CD14-positive monocyte (primary cell): Measurements from ENCODE around the gene ITGB3BP. TPM values are rescaled to one million over a fixed set of nuclear protein-coding genes. Genes with fewer than 3 reads are reported as not detected.

Experiments
- DNase-seq, 3 donors: peaks; one replicate each; pipeline ENCODE4 v3.0.0-alpha.2; 2011 to 2022
- H2AFZ ChIP-seq: 2 replicates; pipeline ENCODE4 v1.6.0; 2012; ENCODE audit warnings: mild to moderate bottlenecking, low read depth, low read length, inconsistent platforms; ENCODE audit not compliant: insufficient read depth, poor library complexity, severe bottlenecking
- H3K27ac ChIP-seq, 2 donors: 1 replicate in 1 of 2; 2 replicates in 1 of 2; pipeline ENCODE4 v1.5.1; 2012 to 2013; ENCODE audit warnings: low read length in 2 of 2, control low read depth in 1 of 2, inconsistent platforms in 1 of 2, low read depth in 1 of 2, mild to moderate bottlenecking in 1 of 2
- H3K27me3 ChIP-seq, 2 donors: one replicate each; pipeline versions ENCODE4 v1.6.0 to v1.6.1; 2011 to 2013; ENCODE audit warnings: low read length in 2 of 2; ENCODE audit not compliant: control insufficient read depth in 2 of 2, insufficient read depth in 2 of 2
- H3K36me3 ChIP-seq, 2 donors: replicated peaks in 1 of 2; 1 replicate in 1 of 2; 2 replicates in 1 of 2; pipeline versions ENCODE4 v1.5.1 to v1.6.1; 2012 to 2013; ENCODE audit warnings: low read length in 2 of 2, control low read depth in 1 of 2, inconsistent platforms in 1 of 2, mild to moderate bottlenecking in 1 of 2; ENCODE audit not compliant: insufficient read depth in 2 of 2, control insufficient read depth in 1 of 2
- H3K4me1 ChIP-seq, 2 donors: 1 replicate in 1 of 2; 2 replicates in 1 of 2; pipeline versions ENCODE4 v1.5.1 to v1.6.1; 2012 to 2013; ENCODE audit warnings: low read length in 2 of 2, control low read depth in 1 of 2, inconsistent platforms in 1 of 2, mild to moderate bottlenecking in 1 of 2, moderate library complexity in 1 of 2; ENCODE audit not compliant: insufficient read depth in 2 of 2, control insufficient read depth in 1 of 2
- H3K4me2 ChIP-seq: replicated peaks from 2 replicates; pipeline ENCODE3; 2012; ENCODE audit warnings: low read length, moderate library complexity, mild to moderate bottlenecking; ENCODE audit not compliant: poor library complexity, severe bottlenecking; ENCODE audit errors: extremely low read depth
- H3K4me3 ChIP-seq, 3 experiments: fragments of 200-600 bp in 1 of 3; sonication (generic) in 1 of 3; replicated peaks in 1 of 3; 1 replicate in 2 of 3; 2 replicates in 1 of 3; pipeline ENCODE4 v1.5.1; 2011 to 2013; ENCODE audit warnings: low read length in 3 of 3, mild to moderate bottlenecking in 3 of 3, control low read depth in 2 of 3, low read depth in 2 of 3, inconsistent platforms in 1 of 3, moderate library complexity in 1 of 3
- H3K79me2 ChIP-seq: 2 replicates; pipeline ENCODE4 v1.6.0; 2012; ENCODE audit warnings: mild to moderate bottlenecking, control low read depth, inconsistent platforms, low read length, moderate library complexity; ENCODE audit not compliant: insufficient read depth
- H3K9ac ChIP-seq: 2 replicates; pipeline ENCODE4 v1.6.0; 2017; ENCODE audit warnings: low read length, mild to moderate bottlenecking; ENCODE audit not compliant: insufficient read depth, poor library complexity, severe bottlenecking
- H3K9me3 ChIP-seq, 2 donors: replicated peaks in 1 of 2; 1 replicate in 1 of 2; 2 replicates in 1 of 2; pipeline versions ENCODE4 v1.5.1 to v1.6.1; 2012 to 2013; ENCODE audit warnings: low read length in 2 of 2, control low read depth in 1 of 2; ENCODE audit not compliant: control insufficient read depth in 1 of 2, insufficient read depth in 1 of 2
- H4K20me1 ChIP-seq: 2 replicates; pipeline ENCODE4 v1.6.0; 2012; ENCODE audit warnings: mild to moderate bottlenecking, low read length, control low read depth, moderate library complexity; ENCODE audit not compliant: insufficient read depth
- H3K27ac Mint-ChIP-seq, 7 donors: one replicate each; pipeline ENCODE4 v1.8.0; 2020; ENCODE audit warnings: mild to moderate bottlenecking in 7 of 7, mixed read lengths in 7 of 7, moderate library complexity in 6 of 7, inconsistent platforms in 2 of 7
- H3K27me3 Mint-ChIP-seq, 3 donors: one replicate each; pipeline ENCODE4 v1.8.0; 2021 to 2022; ENCODE audit warnings: low read depth in 3 of 3, mild to moderate bottlenecking in 3 of 3, mixed read lengths in 3 of 3, moderate library complexity in 3 of 3, inconsistent platforms in 1 of 3
- H3K36me3 Mint-ChIP-seq, 2 donors: one replicate each; pipeline ENCODE4 v1.8.0; 2020; ENCODE audit warnings: mixed read lengths in 2 of 2, inconsistent platforms in 1 of 2, mild to moderate bottlenecking in 1 of 2
- H3K4me1 Mint-ChIP-seq: one replicate; pipeline ENCODE4 v1.8.0; 2020; ENCODE audit warnings: mild to moderate bottlenecking, mixed read lengths
- H3K4me3 Mint-ChIP-seq, 2 donors: one replicate each; pipeline ENCODE4 v1.8.0; 2020; ENCODE audit warnings: mild to moderate bottlenecking in 2 of 2, mixed read lengths in 2 of 2, moderate library complexity in 1 of 2
- H3K9me3 Mint-ChIP-seq, 7 donors: one replicate each; pipeline ENCODE4 v1.8.0; 2020 to 2022; ENCODE audit warnings: mixed read lengths in 7 of 7, mild to moderate bottlenecking in 6 of 7, moderate library complexity in 6 of 7, inconsistent platforms in 2 of 7
- WGBS: methylation state at CpG from one replicate; pipeline ENCODE4 v1.1.5; 2013; ENCODE audit warnings: missing lambda C conversion rate; ENCODE audit not compliant: insufficient coverage; 5-methylcytosine and 5-hydroxymethylcytosine counted together
- intact Hi-C, 2 donors: fragments of 100-400 bp; cut with micrococcal nuclease; formaldehyde crosslinking; loops; one replicate each; pipeline versions ENCODE4 v1.15.0 to v1.15.1; 2023
- polyA plus RNA-seq, 3 donors: library from polyadenylated mRNA; depleted of rRNA in 1 of 3; unstranded in 2 of 3; stranded (reverse) in 1 of 3; fragments of 300-500 nt in 2 of 3; fragments of >200 nt in 1 of 3; fragmentation: Illumina TruSeq in 2 of 3; gene quantifications; 1 replicate in 2 of 3; 2 replicates in 1 of 3; pipeline ENCODE4 v1.2.3, GENCODE V29; 2012 to 2021
- TF ChIP-seq, protein P1 (sequence below): fragments of 200-600 bp; IDR thresholded peaks from one replicate; pipeline ENCODE4 v1.8.0; 2022; ENCODE audit warnings: antibody characterized with exemption, mild to moderate bottlenecking

Gene ITGB3BP
- polyA plus RNA-seq, 3 donors = 5.2 to 7.0 (median 6.6) TPM

GRCh38 chr1:63534406-63534805 lies 11.4 kb upstream of the ITGB3BP start:
- peaks cover 8 to 10% of the 10 kb centered on the region in 2 donors for H3K36me3 ChIP-seq
- H3K4me2 ChIP-seq = no peak overlapping the region
- H3K4me3 ChIP-seq = no peak overlapping the region
- no peaks in the 10 kb centered on the region for H3K27me3 ChIP-seq
- H3K27me3 Mint-ChIP-seq = no peaks in the 10 kb centered on the region
- no peak overlapping the region for H3K9ac ChIP-seq
- no peaks in the 10 kb centered on the region for H4K20me1 ChIP-seq
- TF ChIP-seq, protein P1, sequence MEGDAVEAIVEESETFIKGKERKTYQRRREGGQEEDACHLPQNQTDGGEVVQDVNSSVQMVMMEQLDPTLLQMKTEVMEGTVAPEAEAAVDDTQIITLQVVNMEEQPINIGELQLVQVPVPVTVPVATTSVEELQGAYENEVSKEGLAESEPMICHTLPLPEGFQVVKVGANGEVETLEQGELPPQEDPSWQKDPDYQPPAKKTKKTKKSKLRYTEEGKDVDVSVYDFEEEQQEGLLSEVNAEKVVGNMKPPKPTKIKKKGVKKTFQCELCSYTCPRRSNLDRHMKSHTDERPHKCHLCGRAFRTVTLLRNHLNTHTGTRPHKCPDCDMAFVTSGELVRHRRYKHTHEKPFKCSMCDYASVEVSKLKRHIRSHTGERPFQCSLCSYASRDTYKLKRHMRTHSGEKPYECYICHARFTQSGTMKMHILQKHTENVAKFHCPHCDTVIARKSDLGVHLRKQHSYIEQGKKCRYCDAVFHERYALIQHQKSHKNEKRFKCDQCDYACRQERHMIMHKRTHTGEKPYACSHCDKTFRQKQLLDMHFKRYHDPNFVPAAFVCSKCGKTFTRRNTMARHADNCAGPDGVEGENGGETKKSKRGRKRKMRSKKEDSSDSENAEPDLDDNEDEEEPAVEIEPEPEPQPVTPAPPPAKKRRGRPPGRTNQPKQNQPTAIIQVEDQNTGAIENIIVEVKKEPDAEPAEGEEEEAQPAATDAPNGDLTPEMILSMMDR = no peak
- no peak overlapping the region for H3K4me3 Mint-ChIP-seq
- no peak overlapping the region for H3K27ac Mint-ChIP-seq
- H3K9me3 Mint-ChIP-seq = no peaks in the 10 kb centered on the region
- no peak overlapping the region for H2AFZ ChIP-seq
- H3K27ac ChIP-seq = no peak overlapping the region
- H3K4me1 ChIP-seq = no peaks in the 10 kb centered on the region
- DNase-seq = no peak
- no peaks in the 10 kb centered on the region for H3K9me3 ChIP-seq
- no peaks in the 10 kb centered on the region for H3K79me2 ChIP-seq
- intact Hi-C loops = loop anchor here (5.0 to 10.0 kb wide), 2 partner anchors 217 to 220 kb away; no protein-coding TSS in a partner anchor
- H3K36me3 Mint-ChIP-seq = peaks cover 5 to 13% of the 10 kb centered on the region in 2 donors
- H3K4me1 Mint-ChIP-seq = no peaks in the 10 kb centered on the region

GRCh38 chr1:63533931-63534330 lies 10.9 kb upstream of the ITGB3BP start:
- Histone ChIP-seq H3K36me3 (peaks cover 8 to 10% of the 10 kb centered on the region in 2 donors), H3K4me1 (no peaks in the 10 kb centered on the region)
- no peaks in the 10 kb centered on the region for H3K9me3 Mint-ChIP-seq

More at GRCh38 chr1:63533931-63534330, 10.9 kb upstream of the ITGB3BP start:
- no CpG with 5 or more reads among the region's 1 CpG for WGBS
- Histone ChIP-seq H2AFZ (no peak overlapping the region), H3K79me2 (no peaks in the 10 kb centered on the region), H3K4me2 (no peak overlapping the region), H3K27ac (no peak overlapping the region), H3K4me3 (no peak overlapping the region), H3K27me3 (no peaks in the 10 kb centered on the region), H3K9me3 (no peaks in the 10 kb centered on the region), H4K20me1 (no peaks in the 10 kb centered on the region), H3K9ac (no peak overlapping the region)
- no peak overlapping the region for H3K27ac Mint-ChIP-seq
- intact Hi-C loops = loop anchor here (5.0 to 10.0 kb wide), 2 partner anchors 217 to 219 kb away; no protein-coding TSS in a partner anchor
- TF ChIP-seq, protein P1 = no peak
- H3K27me3 Mint-ChIP-seq = no peaks in the 10 kb centered on the region
- H3K36me3 Mint-ChIP-seq = peaks cover 5 to 13% of the 10 kb centered on the region in 2 donors
- DNase-seq = no peak
- no peaks in the 10 kb centered on the region for H3K4me1 Mint-ChIP-seq
- H3K4me3 Mint-ChIP-seq = no peak overlapping the region
